ENCODE results near the gene ZNF189.

Gene ZNF189

DNA sequence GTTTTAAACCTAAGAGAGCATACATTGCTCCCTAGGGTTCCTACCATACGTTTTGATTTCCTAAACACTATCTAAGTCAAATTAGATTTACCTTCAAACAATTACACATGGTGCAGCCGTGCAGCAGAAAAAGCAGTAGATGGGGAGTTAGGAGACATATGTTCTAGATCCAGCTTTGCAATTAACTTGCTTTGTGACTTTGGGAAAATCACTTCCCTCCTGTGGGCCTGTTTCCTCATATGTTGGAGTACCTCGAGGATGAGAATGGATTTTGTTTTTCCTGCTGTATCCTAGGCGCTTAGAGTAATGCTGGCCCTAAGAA is 944 bp upstream of the ZNF189 start:
- Mint-ChIP-seq H3K27me3 (no peaks in the 10 kb centered on the region), H3K36me3 (ENCODE audit: low read depth) (peaks cover 85% of the 10 kb centered on the region), H3K4me1 (ENCODE audit: low read depth) (peaks cover 82% of the 10 kb centered on the region), H3K9me3 (peaks cover 34% of the 10 kb centered on the region), H3K4me3 (peak overlapping the region; percentile 100), H3K27ac (peak overlapping the region; percentile 100)

DNA sequence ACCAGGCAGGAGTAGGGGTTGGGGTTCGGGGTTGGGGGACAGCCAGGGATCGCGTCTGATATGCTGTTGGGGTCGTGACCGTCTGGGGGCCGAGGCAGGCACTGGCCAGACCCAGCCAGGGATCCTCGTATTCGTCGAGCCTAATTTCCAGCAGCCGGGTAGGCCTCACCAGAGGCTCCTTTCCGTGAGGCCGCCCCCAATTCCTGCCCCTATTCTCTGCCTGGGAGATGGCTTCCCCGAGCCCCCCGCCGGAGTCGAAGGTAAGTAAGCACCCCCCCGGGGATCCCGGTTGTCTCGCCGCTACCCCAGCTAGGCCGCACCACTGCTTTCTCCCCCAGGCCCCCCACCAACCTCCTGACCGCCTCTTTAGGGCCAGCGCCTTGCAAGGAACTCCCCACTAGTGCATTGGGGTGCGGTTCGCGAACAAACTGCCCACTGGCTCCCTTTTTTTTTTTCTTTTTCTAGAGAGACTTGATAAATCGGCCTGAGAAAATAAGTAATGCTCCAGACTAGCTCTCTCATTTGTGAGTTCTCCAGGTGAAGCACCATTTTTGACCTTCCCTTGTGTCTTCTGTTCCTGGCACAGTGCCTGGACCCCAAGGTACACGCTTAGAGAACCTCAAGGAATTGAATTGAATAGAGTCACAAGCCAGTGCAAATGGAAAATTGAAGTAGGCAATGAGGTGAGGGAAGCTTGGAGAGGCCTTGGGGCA is 435 bp downstream of the ZNF189 start:
- Mint-ChIP-seq H3K27ac (peak overlapping the region; percentile 100), H3K27me3 (no peaks in the 10 kb centered on the region), H3K4me1 (ENCODE audit: low read depth) (peaks cover 76% of the 10 kb centered on the region), H3K4me3 (peak overlapping the region; percentile 100), H3K9me3 (peaks cover 41% of the 10 kb centered on the region), H3K36me3 (ENCODE audit: low read depth) (peaks cover 85% of the 10 kb centered on the region)

DNA sequence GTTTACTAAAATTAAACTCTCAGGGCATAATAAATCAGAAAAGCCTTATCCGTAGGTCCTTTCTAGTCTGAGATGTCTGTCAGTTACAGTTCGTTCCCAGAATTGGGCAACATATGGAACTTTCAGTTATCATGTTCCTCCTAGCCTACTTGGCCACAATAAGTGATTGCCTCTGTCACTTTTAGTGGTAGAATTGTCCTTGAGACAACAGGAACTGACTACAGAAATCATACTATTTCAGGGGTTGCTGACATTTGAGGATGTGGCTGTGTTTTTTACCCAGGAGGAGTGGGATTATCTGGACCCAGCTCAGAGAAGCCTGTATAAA is 956 bp downstream of the ZNF189 start:
- Mint-ChIP-seq H3K27me3 (no peaks in the 10 kb centered on the region), H3K27ac (peak overlapping the region; percentile 100), H3K9me3 (peaks cover 40% of the 10 kb centered on the region), H3K36me3 (ENCODE audit: low read depth) (peaks cover 85% of the 10 kb centered on the region), H3K4me3 (peak overlapping the region; percentile 100), H3K4me1 (ENCODE audit: low read depth) (peaks cover 70% of the 10 kb centered on the region)

DNA sequence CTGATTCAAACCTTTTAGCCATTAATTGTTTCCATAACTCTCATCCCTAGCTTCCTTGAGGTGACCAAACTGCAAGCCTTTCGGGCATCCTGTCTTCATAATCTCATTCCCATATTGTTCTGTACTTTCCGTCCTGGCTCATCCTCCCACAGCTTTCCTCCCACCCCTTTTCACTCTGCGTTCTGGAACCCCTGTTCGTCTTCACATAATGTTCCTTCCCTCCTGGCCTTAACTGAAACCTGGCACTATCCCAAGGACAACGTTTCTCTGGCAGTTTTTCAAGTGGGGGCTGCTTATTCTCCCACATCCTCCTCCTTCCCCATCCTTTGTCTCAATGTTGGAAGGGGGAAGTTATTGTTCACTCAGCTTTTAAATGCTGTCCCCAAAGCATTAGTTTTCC is 1.5 kb downstream of the ZNF189 start:
- Mint-ChIP-seq H3K9me3 (peaks cover 42% of the 10 kb centered on the region), H3K4me1 (ENCODE audit: low read depth) (peaks cover 65% of the 10 kb centered on the region), H3K36me3 (ENCODE audit: low read depth) (peaks cover 85% of the 10 kb centered on the region), H3K27ac (peak overlapping the region; percentile 90), H3K4me3 (peak overlapping the region; percentile 100), H3K27me3 (no peaks in the 10 kb centered on the region)

- H3K4me3 Mint-ChIP-seq, result no peak overlapping the region
- peaks cover 87% of the 10 kb centered on the region for H3K36me3 Mint-ChIP-seq (ENCODE audit: low read depth)
These were observed 5.0 kb downstream of the ZNF189 start for GRCh38 chr9:101403516-101404285.

GRCh38 chr9:101408374-101409078 is 9.9 kb downstream of the ZNF189 start:
- Mint-ChIP-seq H3K4me1 (ENCODE audit: low read depth) (no peaks in the 10 kb centered on the region), H3K9me3 (peaks cover 70% of the 10 kb centered on the region), H3K27me3 (no peaks in the 10 kb centered on the region), H3K27ac (no peak overlapping the region), H3K36me3 (ENCODE audit: low read depth) (peaks cover 86% of the 10 kb centered on the region), H3K4me3 (no peak overlapping the region)

More at GRCh38 chr9:101403516-101404285, 5.0 kb downstream of the ZNF189 start:
- H3K9me3 Mint-ChIP-seq, result peaks cover 68% of the 10 kb centered on the region
- H3K27ac Mint-ChIP-seq, result no peak overlapping the region
- H3K27me3 Mint-ChIP-seq, result no peaks in the 10 kb centered on the region
- peaks cover 39% of the 10 kb centered on the region for H3K4me1 Mint-ChIP-seq (ENCODE audit: low read depth)

DNA sequence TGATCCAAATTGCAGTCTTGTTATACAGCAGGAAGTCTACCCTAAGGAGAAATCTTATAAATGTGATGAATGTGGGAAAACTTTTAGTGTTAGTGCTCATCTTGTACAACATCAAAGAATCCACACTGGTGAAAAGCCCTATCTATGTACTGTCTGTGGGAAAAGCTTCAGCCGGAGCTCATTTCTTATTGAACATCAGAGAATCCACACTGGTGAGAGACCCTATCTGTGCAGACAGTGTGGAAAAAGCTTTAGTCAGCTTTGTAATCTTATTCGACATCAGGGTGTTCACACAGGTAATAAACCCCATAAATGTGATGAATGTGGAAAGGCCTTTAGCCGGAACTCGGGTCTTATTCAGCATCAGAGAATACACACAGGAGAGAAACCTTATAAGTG is 10.4 kb downstream of the ZNF189 start:
- Mint-ChIP-seq H3K4me3 (no peak overlapping the region), H3K4me1 (ENCODE audit: low read depth) (no peaks in the 10 kb centered on the region), H3K36me3 (ENCODE audit: low read depth) (peaks cover 84% of the 10 kb centered on the region)

GRCh38 chr9:101414839-101415238 is 16.2 kb downstream of the ZNF189 start:
- Mint-ChIP-seq H3K4me1 (ENCODE audit: low read depth) (no peaks in the 10 kb centered on the region), H3K36me3 (ENCODE audit: low read depth) (peaks cover 51% of the 10 kb centered on the region), H3K9me3 (peaks cover 54% of the 10 kb centered on the region), H3K4me3 (no peak overlapping the region), H3K27me3 (no peaks in the 10 kb centered on the region), H3K27ac (no peak overlapping the region)

More for the DNA sequence above, 10.4 kb downstream of the ZNF189 start:
- H3K27ac Mint-ChIP-seq, result no peak overlapping the region
- peaks cover 69% of the 10 kb centered on the region for H3K9me3 Mint-ChIP-seq
- no peaks in the 10 kb centered on the region for H3K27me3 Mint-ChIP-seq

DNA sequence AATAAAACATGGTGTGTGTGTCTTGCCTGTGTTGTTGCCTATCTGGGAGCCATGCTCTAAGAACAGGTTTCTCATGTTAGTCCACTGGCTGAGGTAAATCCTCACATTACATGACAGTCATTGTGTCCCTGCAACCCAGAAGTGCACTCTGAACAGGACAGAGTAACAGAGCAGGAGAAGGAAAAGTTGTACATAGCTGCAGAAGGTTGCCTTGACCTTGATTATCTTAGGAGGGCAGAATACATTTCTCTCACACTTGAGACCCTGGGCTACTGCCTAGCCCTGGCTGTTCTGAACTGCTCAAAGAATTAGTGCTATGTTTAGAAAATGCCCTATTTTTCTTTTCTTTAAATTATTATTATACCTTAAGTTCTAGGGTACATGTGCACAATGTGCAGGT is 16.9 kb downstream of the ZNF189 start:
- H3K36me3 Mint-ChIP-seq (ENCODE audit: low read depth), result peaks cover 43% of the 10 kb centered on the region
- H3K27me3 Mint-ChIP-seq, result no peaks in the 10 kb centered on the region
- H3K27ac Mint-ChIP-seq, result no peak overlapping the region
- no peak overlapping the region for H3K4me3 Mint-ChIP-seq
- H3K4me1 Mint-ChIP-seq (ENCODE audit: low read depth), result no peaks in the 10 kb centered on the region
- H3K9me3 Mint-ChIP-seq, result peaks cover 55% of the 10 kb centered on the region

DNA sequence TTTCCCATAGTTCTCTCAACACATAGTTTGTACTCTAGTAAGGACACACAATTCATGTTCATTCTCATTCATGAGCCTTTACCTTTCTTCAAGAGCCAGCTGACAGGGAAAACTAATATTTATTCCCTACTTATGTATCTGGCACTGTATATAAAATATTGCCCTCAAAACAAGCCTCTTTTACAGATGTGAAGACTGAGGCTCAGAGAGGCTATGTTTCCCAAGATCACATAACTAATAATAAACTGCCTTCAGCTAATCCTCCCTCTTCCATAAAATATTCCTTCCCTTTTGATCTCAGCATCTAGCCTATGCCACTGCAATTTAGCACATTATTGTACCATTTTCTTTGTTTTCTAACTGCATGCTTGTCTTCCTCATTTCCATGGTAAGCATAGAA is 18.7 kb downstream of the ZNF189 start:
- Mint-ChIP-seq H3K4me1 (ENCODE audit: low read depth) (no peaks in the 10 kb centered on the region), H3K27ac (no peak overlapping the region), H3K9me3 (peaks cover 51% of the 10 kb centered on the region), H3K36me3 (ENCODE audit: low read depth) (peaks cover 37% of the 10 kb centered on the region), H3K4me3 (no peak overlapping the region), H3K27me3 (no peaks in the 10 kb centered on the region)

GRCh38 chr9:101417977-101418376 is 19.3 kb downstream of the ZNF189 start:
- Mint-ChIP-seq H3K36me3 (ENCODE audit: low read depth) (peaks cover 32% of the 10 kb centered on the region), H3K27me3 (no peaks in the 10 kb centered on the region), H3K27ac (no peak overlapping the region), H3K4me1 (ENCODE audit: low read depth) (no peaks in the 10 kb centered on the region), H3K4me3 (no peak overlapping the region), H3K9me3 (peaks cover 47% of the 10 kb centered on the region)

DNA sequence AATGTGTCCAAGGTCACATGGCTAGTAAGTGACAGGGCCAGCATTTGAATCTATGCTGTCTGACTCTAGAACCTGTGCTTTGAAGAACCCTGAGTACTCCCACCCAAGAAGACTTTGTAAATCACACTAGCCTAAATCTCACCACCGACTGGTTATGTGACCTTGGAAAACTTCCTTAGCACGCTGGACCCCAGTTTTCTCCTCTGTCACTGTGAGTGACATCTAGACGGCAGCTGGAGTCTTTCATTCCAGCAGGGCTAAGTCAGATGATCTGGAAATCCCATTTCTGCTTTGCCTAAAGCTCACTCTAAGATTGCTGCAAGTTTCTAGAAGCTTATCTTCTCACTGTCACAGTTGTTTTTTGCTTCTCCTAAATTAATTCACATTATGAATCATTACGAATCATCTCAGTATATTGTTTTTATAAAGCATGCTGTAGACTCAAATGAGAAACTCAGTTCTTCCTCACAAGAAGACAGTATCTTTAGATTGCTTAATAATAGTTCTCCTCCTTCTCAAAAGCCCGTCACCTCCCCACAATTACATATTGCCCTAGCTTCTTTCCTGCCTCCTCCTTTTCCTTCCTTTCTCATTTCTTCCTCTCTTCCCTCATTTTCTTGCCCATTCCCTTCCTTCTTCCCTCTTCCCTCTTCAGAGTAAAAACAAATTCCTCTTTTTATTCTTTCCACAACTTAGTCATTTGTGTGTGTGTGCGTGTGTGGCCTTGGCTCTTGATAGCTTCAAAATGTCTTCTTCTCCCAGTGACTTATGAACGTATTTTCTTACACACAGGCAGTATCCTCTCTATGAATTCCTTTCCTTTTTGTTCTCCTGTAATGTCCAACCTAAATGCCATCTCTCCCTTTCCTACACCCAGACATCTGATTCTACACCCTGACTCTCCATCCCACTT is 20.1 kb downstream of the ZNF189 start:
- no peak overlapping the region for H3K27ac Mint-ChIP-seq
- no peaks in the 10 kb centered on the region for H3K4me1 Mint-ChIP-seq (ENCODE audit: low read depth)
- no peak overlapping the region for H3K4me3 Mint-ChIP-seq
- peaks cover 46% of the 10 kb centered on the region for H3K9me3 Mint-ChIP-seq
- H3K36me3 Mint-ChIP-seq (ENCODE audit: low read depth), result peaks cover 30% of the 10 kb centered on the region
- no peaks in the 10 kb centered on the region for H3K27me3 Mint-ChIP-seq

DNA sequence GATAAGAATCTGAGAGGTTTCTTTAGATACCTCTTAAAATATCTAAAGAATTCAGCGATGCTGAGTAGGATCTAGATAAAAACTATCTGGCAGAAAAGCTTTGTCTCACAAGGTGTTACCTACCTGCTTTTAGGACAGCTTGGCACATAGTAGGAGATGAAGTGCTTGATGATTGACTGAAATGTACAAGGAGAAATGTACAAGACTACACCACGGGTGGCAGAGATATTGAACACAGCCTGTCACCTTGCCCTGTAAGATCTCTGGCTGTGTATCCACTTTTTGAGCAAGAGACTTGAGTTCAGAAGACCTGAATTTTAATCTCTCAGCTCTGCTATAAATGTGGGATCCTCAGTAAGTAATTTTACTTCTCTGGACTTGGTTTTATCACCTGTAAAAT is 21.2 kb downstream of the ZNF189 start:
- Mint-ChIP-seq H3K27ac (no peak overlapping the region), H3K27me3 (peaks cover 4% of the 10 kb centered on the region)

GRCh38 chr9:101421653-101422065 is 23.0 kb downstream of the ZNF189 start:
- Mint-ChIP-seq H3K9me3 (peaks cover 39% of the 10 kb centered on the region), H3K27me3 (peaks cover 4% of the 10 kb centered on the region), H3K4me3 (no peak overlapping the region), H3K27ac (no peak overlapping the region), H3K4me1 (ENCODE audit: low read depth) (no peaks in the 10 kb centered on the region), H3K36me3 (ENCODE audit: low read depth) (peaks cover 15% of the 10 kb centered on the region)

More for the DNA sequence above, 21.2 kb downstream of the ZNF189 start:
- H3K9me3 Mint-ChIP-seq, result peaks cover 46% of the 10 kb centered on the region
- H3K4me1 Mint-ChIP-seq (ENCODE audit: low read depth), result no peaks in the 10 kb centered on the region
- peaks cover 22% of the 10 kb centered on the region for H3K36me3 Mint-ChIP-seq (ENCODE audit: low read depth)
- H3K4me3 Mint-ChIP-seq, result no peak overlapping the region
